CD4-positive, alpha-beta T cell treated with Interleukin-10 for 1 hour (primary cell): ENCODE results near the gene FGF21.

ENCODE experiments used
- DNase-seq: peaks from one replicate; pipeline ENCODE4 v3.0.0-alpha.2; 2020

The FGF21 gene

DNA sequence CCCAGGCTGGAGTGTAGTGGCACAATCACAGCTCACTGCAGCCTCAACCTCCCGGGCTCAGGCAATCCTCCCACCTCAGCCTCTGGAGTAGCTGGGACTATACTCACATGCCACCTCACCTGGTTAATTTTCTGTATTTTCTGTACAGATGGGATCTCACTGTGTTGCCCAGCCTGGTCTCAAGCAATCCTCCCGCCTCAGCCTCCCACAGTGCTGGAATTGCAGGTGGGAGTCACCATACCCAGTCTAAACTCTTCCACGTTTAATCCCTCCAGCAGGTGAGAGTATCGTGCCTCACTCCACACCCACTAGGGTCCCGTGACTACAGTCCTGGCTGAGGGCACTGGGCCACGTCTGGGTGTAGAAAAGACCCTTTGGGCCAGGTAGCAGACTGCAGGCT is 39.0 kb downstream of the FGF21 start:
- no peak for DNase-seq

DNA sequence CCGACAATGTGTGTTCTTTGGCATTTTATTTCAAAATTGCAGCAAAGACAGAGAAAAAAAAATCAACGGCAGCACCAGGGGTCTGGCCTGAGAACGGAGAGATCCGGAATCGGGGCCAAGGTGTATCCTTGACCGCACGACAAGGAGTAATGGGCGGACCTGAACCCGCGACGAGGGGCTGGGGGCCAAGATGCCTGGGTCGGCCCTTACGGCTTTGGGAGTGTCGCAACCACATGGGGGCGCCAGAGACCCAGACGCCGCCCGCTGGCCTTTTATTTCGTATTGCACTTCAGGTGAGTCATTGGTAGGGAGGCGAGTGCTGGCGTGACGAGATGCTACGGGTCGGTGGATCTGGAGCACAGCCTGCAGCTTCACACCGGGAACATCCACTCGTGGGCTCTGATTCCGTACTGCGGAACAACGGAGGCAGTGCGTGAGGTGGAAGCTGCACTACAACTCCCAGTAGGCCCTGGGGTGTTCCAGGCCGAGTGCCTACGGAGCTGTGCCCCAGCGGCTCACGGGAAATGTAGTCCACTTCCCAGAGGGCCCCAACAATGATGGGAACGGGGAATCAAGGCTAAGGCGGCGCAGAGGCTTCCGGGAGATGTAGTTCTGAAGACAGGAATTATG is 39.8 kb downstream of the FGF21 start:
- DNase-seq = peak; percentile 92

DNA sequence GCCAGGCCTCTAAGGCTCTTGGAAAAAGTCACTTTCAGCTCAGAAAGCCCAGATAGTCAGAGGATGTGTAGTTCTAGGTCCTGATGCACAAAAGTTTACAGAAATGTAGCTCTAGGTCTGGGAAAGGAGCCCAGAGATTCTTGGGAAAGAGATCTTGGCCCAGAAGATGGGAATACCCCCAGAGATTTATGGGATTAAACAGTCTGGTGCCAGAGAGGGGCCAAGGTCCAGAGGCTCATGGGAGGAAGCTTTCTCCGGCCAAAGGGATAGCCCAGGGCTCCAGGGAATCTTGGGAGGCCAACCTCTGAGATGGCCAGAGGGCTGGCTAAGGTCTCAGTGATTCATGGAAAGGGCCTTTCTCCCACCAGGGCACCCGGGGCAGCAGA is 40.4 kb downstream of the FGF21 start:
- no peak for DNase-seq

DNA sequence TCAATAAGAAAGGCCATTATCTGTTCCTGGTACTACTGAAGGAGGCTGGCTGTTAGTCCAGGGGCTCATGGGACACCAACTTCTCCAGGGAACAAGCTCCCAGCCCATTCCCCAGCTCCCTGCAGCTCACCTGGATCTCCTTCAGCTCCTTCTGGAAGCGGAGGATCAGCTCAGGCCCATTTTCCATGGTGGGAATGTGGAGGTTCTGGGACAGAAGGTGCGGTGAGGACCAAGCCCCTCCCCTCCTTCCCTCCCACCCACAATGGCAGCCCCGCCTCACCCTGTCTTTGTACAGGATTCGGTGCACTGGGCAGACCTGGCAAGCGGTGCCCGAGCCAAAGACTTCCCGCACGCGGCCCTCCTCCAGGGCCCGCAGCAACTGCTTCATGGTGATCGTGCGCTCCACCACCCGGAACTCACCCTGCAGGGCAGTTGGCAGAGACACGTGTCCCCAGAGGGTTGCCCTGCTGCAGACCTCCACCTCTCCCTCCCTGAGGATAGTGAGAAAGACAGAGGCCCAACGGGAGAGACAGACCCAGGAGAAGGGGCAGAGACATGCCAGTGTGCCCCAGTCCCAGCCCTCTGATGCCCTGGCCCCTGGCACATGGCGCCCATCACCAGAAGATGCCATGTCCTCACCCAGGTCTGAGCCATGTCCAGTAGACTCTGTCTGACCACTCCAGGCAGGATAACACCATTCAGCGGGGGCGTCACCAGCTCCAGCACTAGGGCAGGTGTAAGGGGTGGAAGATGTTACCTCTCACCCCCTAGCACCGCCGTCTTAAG is 41.2 kb downstream of the FGF21 start:
- DNase-seq = no peak

DNA sequence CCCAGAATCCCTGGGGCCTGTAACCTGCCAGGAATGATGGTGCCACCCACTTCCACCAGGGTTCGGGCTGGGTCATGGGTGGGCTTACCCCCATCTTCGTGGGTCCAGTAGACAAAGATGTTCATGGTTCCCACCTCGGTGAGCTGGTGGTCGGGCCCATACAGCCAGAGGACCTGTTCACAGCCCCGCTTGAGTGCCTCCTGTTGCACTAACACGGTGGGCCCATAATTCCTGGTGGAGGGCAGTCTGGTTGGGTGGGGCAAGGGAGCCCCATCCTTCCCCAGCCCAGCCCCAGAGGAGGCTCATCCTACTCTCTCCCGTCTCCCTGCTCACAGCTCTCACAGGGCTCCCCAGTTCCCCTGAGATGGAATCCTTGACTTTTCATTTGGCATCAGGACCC is 41.8 kb downstream of the FGF21 start:
- no peak for DNase-seq

DNA sequence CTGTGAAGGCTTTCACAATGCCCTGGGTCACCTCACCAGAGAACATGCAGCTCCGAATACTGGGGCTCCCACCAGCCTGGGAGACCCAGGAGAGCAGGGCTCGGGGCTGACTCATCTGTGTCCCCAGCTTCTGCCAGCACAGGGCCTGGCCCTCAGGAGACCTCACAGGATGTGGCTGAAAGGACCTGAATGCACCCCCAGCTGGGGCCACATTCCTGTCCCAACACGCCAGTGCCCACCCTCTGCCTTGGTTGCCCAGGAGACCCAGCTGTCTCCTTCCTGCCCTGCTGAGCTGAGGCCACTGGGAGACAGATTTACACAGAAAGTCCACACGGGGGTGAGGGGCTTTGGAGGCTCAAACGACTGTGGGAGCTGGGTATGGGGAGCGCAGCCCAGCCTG is 43.6 kb downstream of the FGF21 start:
- no peak for DNase-seq

DNA sequence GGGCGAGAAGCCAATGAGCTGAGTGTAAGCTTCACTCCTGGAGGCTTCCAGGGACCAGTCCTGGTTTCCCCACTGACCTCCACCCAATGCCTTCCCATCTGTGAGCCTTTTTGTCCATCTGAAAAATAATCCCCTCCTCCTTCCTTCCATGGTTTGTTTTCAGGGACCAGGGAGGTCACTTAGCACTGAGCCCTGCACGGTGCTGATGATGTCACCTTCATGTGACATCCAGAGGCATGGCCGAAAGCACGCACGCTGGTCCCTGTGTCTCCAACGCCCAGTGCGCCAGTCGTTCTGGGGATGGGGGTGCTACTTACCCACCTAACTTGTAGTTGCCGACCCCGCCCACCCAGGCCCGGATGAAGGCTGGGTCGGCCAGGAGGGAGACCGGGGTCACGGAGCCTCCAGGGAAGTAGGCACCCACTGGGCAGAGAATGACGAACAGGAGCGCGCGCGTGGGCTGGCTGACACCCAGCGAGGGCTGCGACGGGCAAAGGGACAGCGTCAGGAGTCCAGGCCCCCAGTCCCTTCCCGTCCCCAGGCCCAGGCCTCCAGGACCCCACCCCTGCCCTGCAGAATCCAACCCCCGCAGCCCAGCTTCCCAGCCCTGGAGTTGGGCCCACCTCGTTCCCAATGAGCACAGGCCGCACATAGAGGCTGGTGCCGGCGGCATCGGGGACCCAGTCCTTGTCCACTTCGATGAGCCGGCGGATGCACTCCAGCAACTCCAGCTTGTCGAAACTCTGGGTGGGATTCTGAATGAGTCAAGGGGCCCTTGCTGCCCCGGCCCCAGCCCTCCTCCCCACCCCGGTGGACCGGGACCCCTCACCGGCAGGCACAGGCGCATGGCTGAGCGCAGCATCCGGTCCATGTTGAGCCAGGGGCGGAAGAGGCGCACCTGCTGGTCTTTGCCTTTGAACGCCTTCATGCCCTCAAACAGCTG is 44.3 kb downstream of the FGF21 start:
- no peak for DNase-seq

DNA sequence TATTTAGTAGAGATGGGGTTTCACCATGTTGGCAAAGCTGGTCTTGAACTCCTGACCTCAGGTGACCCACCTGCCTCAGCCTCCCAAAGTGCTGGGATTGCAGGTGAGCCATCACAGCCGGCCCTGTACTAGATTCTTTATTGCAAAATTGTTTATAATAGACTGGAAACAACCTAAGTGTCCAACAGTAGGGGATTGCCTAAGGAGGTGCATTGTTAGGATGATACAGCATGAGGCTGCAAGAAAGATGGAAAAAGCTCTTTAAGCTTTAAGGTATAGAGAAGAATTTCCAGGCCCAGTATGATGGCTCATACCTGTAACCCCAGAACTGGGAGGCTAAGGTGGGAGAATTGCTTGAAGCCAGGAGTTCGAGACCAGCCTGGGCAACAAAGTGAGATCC is 47.3 kb downstream of the FGF21 start:
- DNase-seq = no peak

DNA sequence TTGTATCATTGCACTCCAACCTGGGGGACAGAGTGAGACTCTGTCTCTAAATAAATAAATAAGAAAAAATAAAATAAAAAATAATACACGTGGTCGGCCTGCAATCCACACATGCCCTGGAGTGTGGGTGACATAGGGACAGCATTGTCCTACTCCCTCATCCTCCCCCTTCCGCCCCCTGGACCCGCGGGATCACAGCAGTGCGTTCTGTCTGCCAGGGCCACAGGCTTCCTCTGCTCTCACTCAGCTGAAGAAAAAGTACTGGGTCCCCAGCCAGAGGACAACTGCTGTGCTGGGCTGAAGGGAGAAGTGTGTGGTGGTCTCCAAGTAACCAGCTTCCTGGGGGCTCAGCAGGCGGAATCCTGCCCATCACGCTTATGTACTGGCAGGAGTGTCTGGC is 49.2 kb downstream of the FGF21 start:
- no peak for DNase-seq

DNA sequence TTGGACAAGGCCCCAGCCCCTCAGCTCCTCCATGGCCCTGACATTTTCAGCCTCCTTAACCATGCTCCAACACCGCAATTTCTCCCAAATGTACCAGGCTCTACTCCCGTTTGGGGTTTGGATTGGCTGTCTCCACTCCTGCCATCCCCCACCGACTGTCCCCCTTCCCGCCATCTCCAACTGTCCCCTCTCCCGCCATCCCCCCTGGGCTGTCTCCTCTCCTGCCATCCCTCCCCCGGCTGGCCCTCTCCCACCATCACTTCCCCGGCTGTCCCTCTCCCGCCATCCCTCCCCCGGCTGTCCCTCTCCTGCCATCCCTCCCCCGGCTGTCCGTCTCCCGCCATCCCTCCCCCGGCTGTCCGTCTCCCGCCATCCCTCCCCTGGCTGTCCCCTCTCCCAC is 50.1 kb downstream of the FGF21 start:
- DNase-seq = no peak

DNA sequence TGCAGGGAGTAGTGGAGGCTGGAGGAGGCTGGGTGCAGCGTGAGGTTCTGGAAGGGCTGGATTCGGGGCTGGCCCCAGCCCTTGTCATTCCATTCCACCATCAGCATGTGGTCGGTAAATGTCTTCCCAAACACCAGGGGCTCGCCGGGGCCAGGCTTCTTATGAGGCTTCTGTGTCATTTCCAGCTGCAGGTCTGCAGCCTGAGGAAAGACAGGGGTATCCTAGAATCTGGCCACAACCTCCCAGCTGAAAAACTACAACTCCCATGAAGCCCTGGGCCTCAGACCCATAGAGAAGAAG is 51.1 kb downstream of the FGF21 start:
- peak; percentile 68 for DNase-seq

DNA sequence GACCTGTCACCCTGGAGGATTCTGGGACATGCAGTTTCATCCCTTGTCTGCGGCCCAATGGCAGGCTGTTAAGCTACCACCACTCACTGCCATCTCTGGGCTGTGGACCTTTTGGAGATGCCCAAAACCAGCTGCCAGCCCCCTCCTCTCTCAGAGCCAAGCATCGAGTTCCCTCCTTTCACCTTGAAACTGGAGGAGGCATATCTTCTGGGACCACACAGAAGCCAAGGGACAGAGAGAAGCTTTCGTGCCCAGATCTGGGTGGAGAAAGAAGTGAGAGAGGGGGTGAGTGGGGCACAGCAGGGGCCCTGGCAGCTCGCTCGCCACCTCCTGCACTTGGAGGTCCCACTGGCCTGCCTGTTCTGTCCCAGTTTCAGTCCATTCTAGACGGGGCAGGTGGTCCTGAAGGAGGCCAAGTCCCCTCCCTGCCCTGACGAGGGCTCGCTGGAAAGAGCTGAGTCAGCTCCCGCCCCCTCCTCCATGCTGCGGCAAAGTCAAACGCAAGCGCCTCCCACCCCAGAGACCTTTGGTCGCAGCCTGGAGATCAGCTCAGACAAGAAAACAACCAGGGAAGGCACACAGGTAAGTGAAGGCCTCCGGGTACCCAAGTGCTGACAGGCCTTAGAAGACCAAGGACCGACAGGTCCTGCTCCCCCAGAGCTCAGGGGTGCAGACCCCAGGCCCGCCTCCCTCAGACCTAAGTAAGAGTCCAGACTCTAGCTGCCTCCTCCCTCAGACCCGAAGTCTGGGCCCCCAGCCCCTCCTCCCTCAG is 51.7 kb downstream of the FGF21 start:
- no peak for DNase-seq

DNA sequence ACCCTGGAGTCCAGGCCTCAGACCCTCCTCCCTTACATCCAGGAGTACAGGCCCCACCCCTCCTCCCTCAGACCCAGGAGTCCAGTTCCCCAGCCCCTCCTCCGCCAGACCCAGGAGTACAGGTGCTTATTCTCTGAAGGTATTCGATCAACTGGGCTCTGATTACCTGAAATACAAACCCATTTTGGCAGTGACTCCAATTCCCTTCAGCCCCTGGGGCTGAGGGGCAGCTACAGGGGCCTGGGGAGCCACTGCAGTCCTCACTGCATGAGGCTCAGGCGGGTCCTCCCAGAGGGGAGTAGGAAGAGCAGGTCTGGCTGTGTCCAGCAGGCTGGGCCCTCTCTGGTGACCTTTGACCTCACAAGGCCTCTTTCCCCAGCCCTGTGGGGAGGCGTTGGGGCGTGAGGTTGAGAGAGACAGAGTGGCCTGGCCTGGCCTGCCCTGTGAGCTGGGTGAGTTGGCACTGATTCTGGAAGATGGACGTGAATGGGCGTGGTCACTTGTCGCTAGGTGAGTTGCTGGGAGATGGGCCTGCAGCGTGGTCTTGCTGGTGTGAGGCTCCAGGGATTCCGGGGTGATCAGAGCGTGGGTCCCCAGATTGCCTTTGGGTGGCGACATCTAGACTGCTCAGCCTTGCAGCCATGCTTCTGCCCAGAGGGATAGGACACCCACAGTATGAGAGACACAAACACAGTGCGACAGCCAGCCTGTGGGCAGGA is 52.4 kb downstream of the FGF21 start:
- DNase-seq = no peak
